ENCODE results near the gene IQGAP2.

IQGAP2 gene

DNA sequence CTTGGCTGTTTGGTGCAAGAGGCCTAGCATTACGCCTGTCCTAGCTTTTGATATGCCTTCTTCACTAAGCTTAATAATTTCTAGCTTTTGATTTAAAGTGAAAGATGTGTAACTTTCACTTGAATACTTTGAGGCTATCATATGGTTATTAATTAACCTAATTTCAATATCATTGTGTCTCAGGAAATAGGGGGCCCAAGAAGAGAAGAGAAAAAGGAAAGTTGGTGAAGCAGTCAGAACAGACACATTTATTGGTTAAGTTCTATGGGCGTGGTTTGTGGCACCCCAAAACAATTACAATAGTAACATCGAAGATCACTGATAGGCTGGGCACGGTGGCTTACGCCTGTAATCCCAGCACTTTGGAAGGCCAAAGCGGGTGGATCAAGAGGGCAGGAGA lies 261.0 kb downstream of the IQGAP2 start:
- Histone ChIP-seq H3K9me3 (ENCODE audit: insufficient read depth, low read length) (no peaks in the 10 kb centered on the region), H3K4me1 (ENCODE audit: insufficient read depth, insufficient read length) (no peaks in the 10 kb centered on the region), H3K36me3 (ENCODE audit: insufficient read depth, insufficient read length, low read length) (no peaks in the 10 kb centered on the region), H3K27me3 (ENCODE audit: insufficient read depth, insufficient read length) (no peaks in the 10 kb centered on the region), H3K9ac (ENCODE audit: insufficient read length, low read depth) (no peak overlapping the region), H3K4me3 (ENCODE audit: insufficient read length, low read depth) (no peak overlapping the region)
- DNase-seq (ENCODE audit: low read depth, low spot score), result no peak
- TF ChIP-seq SUZ12 (IDR thresholded peaks at IDR 0.05; ENCODE audit: extremely low read depth, insufficient read depth, insufficient read length) (no peak), ZNF274 (IDR thresholded peaks at IDR 0.05; ENCODE audit: low read depth, low read length) (no peak), YY1 (IDR thresholded peaks at IDR 0.05; ENCODE audit: insufficient read depth, insufficient read length) (no peak)

DNA sequence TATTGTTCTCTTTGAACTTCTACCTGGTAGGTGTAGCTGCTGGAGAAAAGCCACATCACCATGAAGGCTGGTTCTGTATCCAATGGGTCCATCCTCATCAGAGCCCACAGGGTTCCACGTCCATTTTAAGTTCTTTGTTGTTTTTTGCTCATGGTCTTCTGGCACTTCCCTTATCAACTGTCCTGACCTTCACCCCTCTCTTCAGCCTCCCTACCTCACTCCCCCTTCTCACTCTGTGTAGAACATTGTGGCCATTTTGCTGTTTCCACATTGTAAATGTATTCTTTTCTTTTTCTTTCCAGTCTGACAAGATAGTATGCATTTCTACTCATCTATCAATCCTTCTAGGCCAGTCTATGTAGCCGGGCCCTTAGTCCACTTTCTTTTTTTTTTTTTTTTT lies 264.4 kb downstream of the IQGAP2 start:
- no peaks in the 10 kb centered on the region for H3K9me3 ChIP-seq (ENCODE audit: insufficient read depth, low read length)
- no peak overlapping the region for H3K4me3 ChIP-seq (ENCODE audit: insufficient read length, low read depth)
- no peaks in the 10 kb centered on the region for H3K36me3 ChIP-seq (ENCODE audit: insufficient read depth, insufficient read length, low read length)
- H3K27me3 ChIP-seq (ENCODE audit: insufficient read depth, insufficient read length), result no peaks in the 10 kb centered on the region
- H3K4me1 ChIP-seq (ENCODE audit: insufficient read depth, insufficient read length), result no peaks in the 10 kb centered on the region
- DNase-seq (ENCODE audit: low read depth, low spot score), result no peak
- TF ChIP-seq SUZ12 (IDR thresholded peaks at IDR 0.05; ENCODE audit: extremely low read depth, insufficient read depth, insufficient read length), result no peak
- no peak overlapping the region for H3K9ac ChIP-seq (ENCODE audit: insufficient read length, low read depth)

DNA sequence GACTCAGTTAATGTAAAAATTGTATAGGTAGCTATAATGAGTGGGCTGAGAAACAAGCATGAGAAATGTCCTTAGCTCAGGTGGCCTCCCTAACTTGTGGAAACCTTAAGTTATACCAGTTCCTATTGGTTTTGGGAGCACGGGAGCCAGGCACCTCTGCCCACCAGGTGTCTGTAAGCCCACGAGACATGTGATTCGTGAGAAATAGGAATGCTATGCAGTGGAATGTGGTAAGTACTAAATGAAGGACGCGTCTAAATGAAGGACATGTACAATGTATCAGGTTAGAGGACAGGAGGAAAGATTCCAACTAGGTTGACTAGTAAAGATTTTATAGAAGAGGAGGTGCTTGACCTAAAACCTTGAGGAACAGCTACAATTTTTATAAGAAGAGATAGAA lies 266.2 kb downstream of the IQGAP2 start:
- H3K27me3 ChIP-seq (ENCODE audit: insufficient read depth, insufficient read length), result no peaks in the 10 kb centered on the region
- H3K9ac ChIP-seq (ENCODE audit: insufficient read length, low read depth), result no peak overlapping the region
- no peaks in the 10 kb centered on the region for H3K9me3 ChIP-seq (ENCODE audit: insufficient read depth, low read length)
- TF ChIP-seq ZNF274 (IDR thresholded peaks at IDR 0.05; ENCODE audit: low read depth, low read length) (no peak), SUZ12 (IDR thresholded peaks at IDR 0.05; ENCODE audit: extremely low read depth, insufficient read depth, insufficient read length) (no peak), YY1 (IDR thresholded peaks at IDR 0.05; ENCODE audit: insufficient read depth, insufficient read length) (no peak)
- H3K36me3 ChIP-seq (ENCODE audit: insufficient read depth, insufficient read length, low read length), result peaks cover 3% of the 10 kb centered on the region
- no peaks in the 10 kb centered on the region for H3K4me1 ChIP-seq (ENCODE audit: insufficient read depth, insufficient read length)
- no peak overlapping the region for H3K4me3 ChIP-seq (ENCODE audit: insufficient read length, low read depth)
- no peak for DNase-seq (ENCODE audit: low read depth, low spot score)

DNA sequence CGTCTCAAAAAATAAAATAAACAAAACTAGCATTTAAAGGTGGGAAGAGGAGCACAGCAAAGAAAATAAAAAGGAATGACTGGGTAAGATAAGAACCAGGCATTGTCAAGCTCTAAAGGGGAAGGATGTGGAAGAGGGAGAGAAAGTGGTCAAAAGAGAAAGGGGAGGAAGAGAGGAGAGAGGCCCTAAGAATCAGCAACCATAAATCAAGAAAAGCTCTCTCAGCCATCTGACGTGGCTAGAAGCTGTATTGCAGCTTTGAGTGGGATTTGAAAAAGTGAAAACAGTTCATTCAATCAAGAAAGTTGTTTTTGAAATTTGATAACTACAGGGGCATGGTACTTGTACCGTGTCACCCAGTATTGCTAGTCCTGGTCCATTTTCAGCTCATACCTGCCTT lies 267.4 kb downstream of the IQGAP2 start:
- Histone ChIP-seq H3K9ac (ENCODE audit: insufficient read length, low read depth) (no peak overlapping the region), H3K9me3 (ENCODE audit: insufficient read depth, low read length) (no peaks in the 10 kb centered on the region), H3K36me3 (ENCODE audit: insufficient read depth, insufficient read length, low read length) (peaks cover 9% of the 10 kb centered on the region), H3K27me3 (ENCODE audit: insufficient read depth, insufficient read length) (no peaks in the 10 kb centered on the region), H3K4me1 (ENCODE audit: insufficient read depth, insufficient read length) (no peaks in the 10 kb centered on the region), H3K4me3 (ENCODE audit: insufficient read length, low read depth) (no peak overlapping the region)
- TF ChIP-seq ZNF274 (IDR thresholded peaks at IDR 0.05; ENCODE audit: low read depth, low read length) (no peak), SUZ12 (IDR thresholded peaks at IDR 0.05; ENCODE audit: extremely low read depth, insufficient read depth, insufficient read length) (no peak), YY1 (IDR thresholded peaks at IDR 0.05; ENCODE audit: insufficient read depth, insufficient read length) (no peak)
- no peak for DNase-seq (ENCODE audit: low read depth, low spot score)

DNA sequence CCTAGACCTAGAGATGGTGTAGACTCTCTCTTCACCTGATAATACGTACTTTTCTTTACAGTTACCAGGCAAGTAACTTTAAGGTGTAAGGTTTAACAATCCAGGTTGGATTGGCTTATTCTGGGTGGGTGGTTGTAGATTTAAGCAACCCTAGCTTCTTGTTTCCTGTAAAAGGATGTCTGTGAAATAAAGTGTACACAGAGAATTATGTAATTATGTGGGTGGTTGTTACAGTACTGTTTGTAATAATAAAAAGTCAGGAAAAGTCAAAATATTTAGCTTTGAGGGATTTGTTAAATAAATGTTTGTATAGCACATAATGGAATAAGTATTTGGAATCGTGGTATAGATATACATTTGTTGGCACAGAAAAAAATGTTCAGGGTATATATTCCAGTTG lies 269.2 kb downstream of the IQGAP2 start:
- DNase-seq (ENCODE audit: low read depth, low spot score), result no peak
- H3K27me3 ChIP-seq (ENCODE audit: insufficient read depth, insufficient read length), result no peaks in the 10 kb centered on the region
- H3K9ac ChIP-seq (ENCODE audit: insufficient read length, low read depth), result no peak overlapping the region
- no peaks in the 10 kb centered on the region for H3K9me3 ChIP-seq (ENCODE audit: insufficient read depth, low read length)
- peaks cover 9% of the 10 kb centered on the region for H3K36me3 ChIP-seq (ENCODE audit: insufficient read depth, insufficient read length, low read length)
- H3K4me1 ChIP-seq (ENCODE audit: insufficient read depth, insufficient read length), result no peaks in the 10 kb centered on the region
- TF ChIP-seq YY1 (IDR thresholded peaks at IDR 0.05; ENCODE audit: insufficient read depth, insufficient read length) (no peak), SUZ12 (IDR thresholded peaks at IDR 0.05; ENCODE audit: extremely low read depth, insufficient read depth, insufficient read length) (no peak), ZNF274 (IDR thresholded peaks at IDR 0.05; ENCODE audit: low read depth, low read length) (no peak)
- H3K4me3 ChIP-seq (ENCODE audit: insufficient read length, low read depth), result no peak overlapping the region

DNA sequence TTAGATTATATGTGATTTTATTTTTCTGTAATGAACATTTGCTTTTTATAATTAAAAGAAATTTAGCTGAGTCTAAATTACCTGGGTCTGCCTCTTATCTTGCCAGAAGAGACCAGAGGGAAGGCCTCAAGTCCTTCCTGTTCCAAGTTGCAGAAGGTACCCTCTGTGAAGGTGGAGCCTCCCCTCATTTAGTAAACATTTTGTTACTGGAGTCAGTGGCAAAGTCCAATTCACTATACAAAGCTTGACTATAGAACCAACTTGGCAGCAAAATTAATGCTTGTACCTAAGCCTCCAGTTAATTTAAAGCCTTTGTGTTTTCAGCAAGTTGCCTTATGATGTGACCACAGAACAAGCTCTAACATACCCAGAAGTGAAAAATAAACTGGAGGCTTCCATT lies 270.0 kb downstream of the IQGAP2 start:
- DNase-seq (ENCODE audit: low read depth, low spot score), result no peak
- H3K4me3 ChIP-seq (ENCODE audit: insufficient read length, low read depth), result no peak overlapping the region
- H3K9me3 ChIP-seq (ENCODE audit: insufficient read depth, low read length), result no peaks in the 10 kb centered on the region
- H3K27me3 ChIP-seq (ENCODE audit: insufficient read depth, insufficient read length), result no peaks in the 10 kb centered on the region
- no peaks in the 10 kb centered on the region for H3K4me1 ChIP-seq (ENCODE audit: insufficient read depth, insufficient read length)
- no peak overlapping the region for H3K9ac ChIP-seq (ENCODE audit: insufficient read length, low read depth)
- H3K36me3 ChIP-seq (ENCODE audit: insufficient read depth, insufficient read length, low read length), result peaks cover 9% of the 10 kb centered on the region
- no peak for TF ChIP-seq YY1 (IDR thresholded peaks at IDR 0.05; ENCODE audit: insufficient read depth, insufficient read length)
- no peak for TF ChIP-seq SUZ12 (IDR thresholded peaks at IDR 0.05; ENCODE audit: extremely low read depth, insufficient read depth, insufficient read length)
- no peak for TF ChIP-seq ZNF274 (IDR thresholded peaks at IDR 0.05; ENCODE audit: low read depth, low read length)

DNA sequence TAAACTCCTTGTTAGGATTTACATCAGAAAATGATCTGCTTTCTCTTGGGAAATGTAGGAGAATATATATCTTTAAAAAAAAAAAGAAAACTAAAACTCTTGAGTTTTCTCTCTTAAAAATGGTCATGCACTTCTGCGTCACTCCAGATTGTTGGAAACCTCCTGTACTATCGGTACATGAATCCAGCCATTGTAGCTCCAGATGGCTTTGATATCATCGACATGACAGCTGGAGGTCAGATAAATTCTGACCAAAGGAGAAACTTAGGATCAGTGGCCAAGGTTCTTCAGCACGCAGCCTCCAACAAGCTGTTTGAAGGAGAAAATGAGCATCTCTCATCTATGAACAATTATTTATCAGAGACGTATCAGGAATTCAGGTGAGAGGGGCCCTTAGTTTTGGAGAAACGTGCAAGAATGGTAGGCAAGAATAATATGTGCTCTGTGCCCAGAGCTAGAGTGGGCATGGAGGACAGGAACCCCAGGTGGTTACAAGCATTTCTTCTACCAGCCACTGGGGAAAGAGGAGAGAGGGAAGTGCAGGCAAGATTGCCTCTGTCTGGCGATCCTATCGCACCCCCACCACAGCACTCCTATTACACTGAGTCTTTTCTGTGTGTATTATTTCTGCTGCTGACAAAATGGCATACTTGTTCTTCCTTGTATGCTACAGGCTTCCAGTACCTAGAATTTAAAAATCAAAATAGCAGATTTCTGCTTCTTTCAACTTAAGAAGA lies 271.4 kb downstream of the IQGAP2 start:
- Histone ChIP-seq H3K36me3 (ENCODE audit: insufficient read depth, insufficient read length, low read length) (peaks cover 9% of the 10 kb centered on the region), H3K27me3 (ENCODE audit: insufficient read depth, insufficient read length) (no peaks in the 10 kb centered on the region), H3K9ac (ENCODE audit: insufficient read length, low read depth) (no peak overlapping the region), H3K9me3 (ENCODE audit: insufficient read depth, low read length) (no peaks in the 10 kb centered on the region), H3K4me1 (ENCODE audit: insufficient read depth, insufficient read length) (no peaks in the 10 kb centered on the region), H3K4me3 (ENCODE audit: insufficient read length, low read depth) (no peak overlapping the region)
- TF ChIP-seq YY1 (IDR thresholded peaks at IDR 0.05; ENCODE audit: insufficient read depth, insufficient read length) (no peak), ZNF274 (IDR thresholded peaks at IDR 0.05; ENCODE audit: low read depth, low read length) (no peak), SUZ12 (IDR thresholded peaks at IDR 0.05; ENCODE audit: extremely low read depth, insufficient read depth, insufficient read length) (no peak)
- no peak for DNase-seq (ENCODE audit: low read depth, low spot score)
